Panc1 (cell line): ENCODE results near the gene GPRC5C. TPM values are rescaled to one million over a fixed set of nuclear protein-coding genes. Genes with fewer than 3 reads are reported as not detected.

Experiments
- ATAC-seq: fragments of 200-7000 bp; cut with Tn5 transposase; 2 replicates; pipeline ENCODE4 v1.9.1; 2020; ENCODE audit warnings: mild to moderate bottlenecking, moderate library complexity
- BruUV-seq: library from RNA; stranded (reverse); fragments of 400-500 nt; replicated peaks from 2 replicates; lab custom pipeline; 2021; lab: Mats Ljungman, UMichigan
- CTCF ChIA-PET: fragments of 300-600 bp; sonication (Branson Sonifier 250); formaldehyde crosslinking; loops from one replicate; lab custom pipeline; 2022; ENCODE audit warnings: antibody characterized with exemption; lab: Charles Lee
- POLR2A ChIA-PET: fragments of 300-600 bp; sonication (Branson Sonifier 250); formaldehyde crosslinking; loops from one replicate; lab custom pipeline; 2022; ENCODE audit warnings: antibody characterized with exemption; lab: Charles Lee
- DNase-seq: peaks from one replicate; pipeline ENCODE4 v3.0.0-alpha.2; 2010; ENCODE audit warnings: low read depth, low spot score
- H3K27ac ChIP-seq: 2 replicates; pipeline ENCODE4 v1.5.1; 2011; ENCODE audit warnings: mild to moderate bottlenecking, low read length, inconsistent platforms
- H3K27me3 ChIP-seq: fragments of 200-500 bp; sonication (Bioruptor generic); 2 replicates; pipeline ENCODE4 v1.6.0; 2014; ENCODE audit warnings: low read length, inconsistent platforms; ENCODE audit not compliant: control insufficient read depth, insufficient read depth
- H3K36me3 ChIP-seq: fragments of 200-500 bp; sonication (Bioruptor generic); 2 replicates; pipeline ENCODE4 v1.5.1; 2014; ENCODE audit warnings: inconsistent platforms, mild to moderate bottlenecking, low read length, moderate library complexity; ENCODE audit not compliant: control insufficient read depth, insufficient read depth
- H3K4me1 ChIP-seq: 2 replicates; pipeline ENCODE4 v1.5.1; 2011; ENCODE audit warnings: inconsistent platforms, mild to moderate bottlenecking, low read length, moderate library complexity; ENCODE audit not compliant: control insufficient read depth, insufficient read depth
- H3K4me3 ChIP-seq, 2 experiments: 2 replicates each; pipeline ENCODE4 v1.5.1; 2011 to 2012; ENCODE audit warnings: low read depth in 2 of 2, low read length in 2 of 2, mild to moderate bottlenecking in 2 of 2, inconsistent platforms in 1 of 2, moderate library complexity in 1 of 2
- H3K9me3 ChIP-seq: fragments of 200-500 bp; sonication (Bioruptor generic); 2 replicates; pipeline ENCODE4 v1.5.1; 2014; ENCODE audit warnings: low read depth, mild to moderate bottlenecking, inconsistent platforms, low read length, moderate library complexity; ENCODE audit not compliant: control insufficient read depth, insufficient read depth
- POLR2AphosphoS5 ChIP-seq: IDR thresholded peaks from 2 replicates; pipeline ENCODE4 v1.6.1; 2012; ENCODE audit warnings: mild to moderate bottlenecking, low read depth, low read length, moderate library complexity
- SIN3A ChIP-seq: IDR thresholded peaks from 2 replicates; pipeline ENCODE4 v1.6.1; 2012; ENCODE audit warnings: low read depth, mild to moderate bottlenecking, low read length, moderate library complexity, borderline replicate concordance; ENCODE audit not compliant: insufficient read depth
- TCF7L2 ChIP-seq: IDR thresholded peaks from 2 replicates; pipeline ENCODE4 v1.6.1; 2011; ENCODE audit warnings: mild to moderate bottlenecking, low read depth, low read length, inconsistent platforms
- in situ Hi-C: cut with HindIII; loops from 2 replicates; pipeline ENCODE4 v1.10.0; 2016; ENCODE audit warnings: low sequenced_read_pairs, low pct_unique_long_range_greater_than_20kb
- intact Hi-C: fragments of 100-400 bp; cut with micrococcal nuclease; formaldehyde crosslinking; loops from one replicate; pipeline ENCODE4 v1.10.0; 2022; ENCODE audit not compliant: unreplicated experiment
- total RNA-seq: library from RNA; stranded (reverse); gene quantifications from one replicate; pipeline ENCODE4 v1.2.1, GENCODE V29; 2021; ENCODE audit not compliant: unreplicated experiment
- TF ChIP-seq, protein P1 (sequence below): fragments of 450-650 bp; IDR thresholded peaks from 2 replicates; pipeline ENCODE4 v1.5.1; 2017; ENCODE audit warnings: mild to moderate bottlenecking
- TF ChIP-seq, protein P2 (sequence below), 2 experiments: IDR thresholded peaks; 2 replicates each; pipeline ENCODE4 v1.6.1; 2011 to 2012; ENCODE audit warnings: low read depth in 2 of 2, control low read depth in 1 of 2, low read length in 1 of 2, mild to moderate bottlenecking in 1 of 2, moderate library complexity in 1 of 2; ENCODE audit not compliant: insufficient read depth in 1 of 2

GPRC5C gene
- total RNA-seq, 1 experiment from 2014 or later: 57.1 TPM

DNA sequence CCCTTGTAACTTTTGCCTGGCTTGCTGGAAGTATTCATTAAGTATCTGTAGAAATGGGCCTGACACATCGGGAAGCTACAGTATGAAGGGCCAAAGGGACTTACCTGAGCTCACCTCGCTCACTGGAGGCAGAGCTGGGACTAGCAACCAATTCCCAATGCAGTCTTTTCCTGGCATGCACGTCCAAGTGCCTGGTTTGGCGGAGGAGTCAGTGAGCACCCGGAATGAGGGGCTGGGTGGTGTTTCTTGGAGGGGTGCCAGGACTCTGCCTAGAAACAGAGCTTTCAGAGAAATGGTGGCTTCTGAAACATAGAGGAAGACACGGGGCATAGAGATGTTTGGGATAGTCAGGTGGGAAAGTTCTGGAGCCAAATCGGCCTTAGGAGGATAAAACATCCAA lies 18.4 kb upstream of the GPRC5C start:
- intact Hi-C loops (no loop called here), in situ Hi-C loops (no loop called here)
- TF ChIP-seq POLR2AphosphoS5 (no peak), SIN3A (no peak), TCF7L2 (no peak)
- TF ChIP-seq, protein P1, sequence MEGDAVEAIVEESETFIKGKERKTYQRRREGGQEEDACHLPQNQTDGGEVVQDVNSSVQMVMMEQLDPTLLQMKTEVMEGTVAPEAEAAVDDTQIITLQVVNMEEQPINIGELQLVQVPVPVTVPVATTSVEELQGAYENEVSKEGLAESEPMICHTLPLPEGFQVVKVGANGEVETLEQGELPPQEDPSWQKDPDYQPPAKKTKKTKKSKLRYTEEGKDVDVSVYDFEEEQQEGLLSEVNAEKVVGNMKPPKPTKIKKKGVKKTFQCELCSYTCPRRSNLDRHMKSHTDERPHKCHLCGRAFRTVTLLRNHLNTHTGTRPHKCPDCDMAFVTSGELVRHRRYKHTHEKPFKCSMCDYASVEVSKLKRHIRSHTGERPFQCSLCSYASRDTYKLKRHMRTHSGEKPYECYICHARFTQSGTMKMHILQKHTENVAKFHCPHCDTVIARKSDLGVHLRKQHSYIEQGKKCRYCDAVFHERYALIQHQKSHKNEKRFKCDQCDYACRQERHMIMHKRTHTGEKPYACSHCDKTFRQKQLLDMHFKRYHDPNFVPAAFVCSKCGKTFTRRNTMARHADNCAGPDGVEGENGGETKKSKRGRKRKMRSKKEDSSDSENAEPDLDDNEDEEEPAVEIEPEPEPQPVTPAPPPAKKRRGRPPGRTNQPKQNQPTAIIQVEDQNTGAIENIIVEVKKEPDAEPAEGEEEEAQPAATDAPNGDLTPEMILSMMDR: no peak
- TF ChIP-seq, protein P2, sequence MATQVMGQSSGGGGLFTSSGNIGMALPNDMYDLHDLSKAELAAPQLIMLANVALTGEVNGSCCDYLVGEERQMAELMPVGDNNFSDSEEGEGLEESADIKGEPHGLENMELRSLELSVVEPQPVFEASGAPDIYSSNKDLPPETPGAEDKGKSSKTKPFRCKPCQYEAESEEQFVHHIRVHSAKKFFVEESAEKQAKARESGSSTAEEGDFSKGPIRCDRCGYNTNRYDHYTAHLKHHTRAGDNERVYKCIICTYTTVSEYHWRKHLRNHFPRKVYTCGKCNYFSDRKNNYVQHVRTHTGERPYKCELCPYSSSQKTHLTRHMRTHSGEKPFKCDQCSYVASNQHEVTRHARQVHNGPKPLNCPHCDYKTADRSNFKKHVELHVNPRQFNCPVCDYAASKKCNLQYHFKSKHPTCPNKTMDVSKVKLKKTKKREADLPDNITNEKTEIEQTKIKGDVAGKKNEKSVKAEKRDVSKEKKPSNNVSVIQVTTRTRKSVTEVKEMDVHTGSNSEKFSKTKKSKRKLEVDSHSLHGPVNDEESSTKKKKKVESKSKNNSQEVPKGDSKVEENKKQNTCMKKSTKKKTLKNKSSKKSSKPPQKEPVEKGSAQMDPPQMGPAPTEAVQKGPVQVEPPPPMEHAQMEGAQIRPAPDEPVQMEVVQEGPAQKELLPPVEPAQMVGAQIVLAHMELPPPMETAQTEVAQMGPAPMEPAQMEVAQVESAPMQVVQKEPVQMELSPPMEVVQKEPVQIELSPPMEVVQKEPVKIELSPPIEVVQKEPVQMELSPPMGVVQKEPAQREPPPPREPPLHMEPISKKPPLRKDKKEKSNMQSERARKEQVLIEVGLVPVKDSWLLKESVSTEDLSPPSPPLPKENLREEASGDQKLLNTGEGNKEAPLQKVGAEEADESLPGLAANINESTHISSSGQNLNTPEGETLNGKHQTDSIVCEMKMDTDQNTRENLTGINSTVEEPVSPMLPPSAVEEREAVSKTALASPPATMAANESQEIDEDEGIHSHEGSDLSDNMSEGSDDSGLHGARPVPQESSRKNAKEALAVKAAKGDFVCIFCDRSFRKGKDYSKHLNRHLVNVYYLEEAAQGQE (IDR thresholded peaks at IDR 0.05; ENCODE audit: insufficient read depth in 1 of 2, low read depth in 2 of 2, low read length in 1 of 2): no peak
- Histone ChIP-seq H3K4me1 (no peaks in the 10 kb centered on the region), H3K4me3 (no peak overlapping the region), H3K27ac (no peak overlapping the region), H3K27me3 (no peaks in the 10 kb centered on the region), H3K36me3 (no peaks in the 10 kb centered on the region), H3K9me3 (no peaks in the 10 kb centered on the region)
- ATAC-seq (no peak), DNase-seq (no peak)
- BruUV-seq: no TSS peak
- CTCF ChIA-PET: no interaction called here
- POLR2A ChIA-PET: no interaction called here

DNA sequence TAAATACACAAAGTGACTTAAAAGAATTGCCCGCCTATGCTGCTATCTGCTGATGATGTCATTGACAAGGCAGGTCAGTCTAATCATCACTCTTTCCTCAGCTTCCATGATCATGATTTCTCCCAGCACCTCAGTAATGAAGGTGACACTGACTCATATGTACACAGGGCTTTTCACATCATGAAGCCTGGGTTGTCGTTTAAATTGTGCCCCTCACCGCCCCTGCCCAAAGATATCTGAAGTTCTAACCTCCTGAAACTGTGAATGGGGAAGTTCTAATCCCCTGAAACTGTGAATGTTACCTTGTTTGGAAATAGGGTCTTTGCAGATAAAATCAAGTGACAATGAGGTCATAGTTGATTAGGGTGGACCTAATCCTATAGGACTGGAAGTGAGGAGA lies 17.4 kb upstream of the GPRC5C start:
- intact Hi-C loops (no loop called here), in situ Hi-C loops (no loop called here)
- Histone ChIP-seq H3K4me3 (no peak overlapping the region), H3K27me3 (no peaks in the 10 kb centered on the region), H3K27ac (no peak overlapping the region), H3K4me1 (no peaks in the 10 kb centered on the region), H3K36me3 (no peaks in the 10 kb centered on the region), H3K9me3 (no peaks in the 10 kb centered on the region)
- DNase-seq: no peak
- ChIA-PET POLR2A (no interaction called here), CTCF (interaction anchor here (0.5 kb wide), 1 partner anchor 27 kb away, joined by 3 read pairs; no protein-coding TSS in a partner anchor)
- BruUV-seq: no TSS peak
- TF ChIP-seq, protein P1: no peak
- TF ChIP-seq POLR2AphosphoS5 (no peak), TCF7L2 (no peak), SIN3A (no peak)
- TF ChIP-seq, protein P2 (IDR thresholded peaks at IDR 0.05; ENCODE audit: insufficient read depth in 1 of 2, low read depth in 2 of 2, low read length in 1 of 2): no peak
- ATAC-seq: no peak
